ENCODE results near the gene FZD2.

The FZD2 gene

DNA sequence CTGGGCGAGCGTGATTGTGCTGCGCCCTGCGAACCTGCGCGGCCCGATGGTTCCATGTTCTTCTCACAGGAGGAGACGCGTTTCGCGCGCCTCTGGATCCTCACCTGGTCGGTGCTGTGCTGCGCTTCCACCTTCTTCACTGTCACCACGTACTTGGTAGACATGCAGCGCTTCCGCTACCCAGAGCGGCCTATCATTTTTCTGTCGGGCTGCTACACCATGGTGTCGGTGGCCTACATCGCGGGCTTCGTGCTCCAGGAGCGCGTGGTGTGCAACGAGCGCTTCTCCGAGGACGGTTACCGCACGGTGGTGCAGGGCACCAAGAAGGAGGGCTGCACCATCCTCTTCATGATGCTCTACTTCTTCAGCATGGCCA is 1.0 kb downstream of the FZD2 start:
- H3K4me1 ChIP-seq (ENCODE audit: control insufficient read depth, low read length) = peaks cover 12% of the 10 kb centered on the region

DNA sequence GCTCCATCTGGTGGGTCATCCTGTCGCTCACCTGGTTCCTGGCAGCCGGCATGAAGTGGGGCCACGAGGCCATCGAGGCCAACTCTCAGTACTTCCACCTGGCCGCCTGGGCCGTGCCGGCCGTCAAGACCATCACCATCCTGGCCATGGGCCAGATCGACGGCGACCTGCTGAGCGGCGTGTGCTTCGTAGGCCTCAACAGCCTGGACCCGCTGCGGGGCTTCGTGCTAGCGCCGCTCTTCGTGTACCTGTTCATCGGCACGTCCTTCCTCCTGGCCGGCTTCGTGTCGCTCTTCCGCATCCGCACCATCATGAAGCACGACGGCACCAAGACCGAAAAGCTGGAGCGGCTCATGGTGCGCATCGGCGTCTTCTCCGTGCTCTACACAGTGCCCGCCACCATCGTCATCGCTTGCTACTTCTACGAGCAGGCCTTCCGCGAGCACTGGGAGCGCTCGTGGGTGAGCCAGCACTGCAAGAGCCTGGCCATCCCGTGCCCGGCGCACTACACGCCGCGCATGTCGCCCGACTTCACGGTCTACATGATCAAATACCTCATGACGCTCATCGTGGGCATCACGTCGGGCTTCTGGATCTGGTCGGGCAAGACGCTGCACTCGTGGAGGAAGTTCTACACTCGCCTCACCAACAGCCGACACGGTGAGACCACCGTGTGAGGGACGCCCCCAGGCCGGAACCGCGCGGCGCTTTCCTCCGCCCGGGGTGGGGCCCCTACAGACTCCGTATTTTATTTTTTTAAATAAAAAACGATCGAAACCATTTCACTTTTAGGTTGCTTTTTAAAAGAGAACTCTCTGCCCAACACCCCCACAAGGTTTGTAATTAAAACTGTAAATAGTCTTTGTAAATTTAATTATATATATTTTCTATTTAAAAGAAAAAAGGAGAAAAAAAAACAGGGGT is 1.7 kb downstream of the FZD2 start:
- Histone ChIP-seq H3K4me1 (ENCODE audit: control insufficient read depth, low read length) (peaks cover 12% of the 10 kb centered on the region), H3K79me2 (ENCODE audit: control insufficient read depth, low read length) (no peaks in the 10 kb centered on the region), H3F3A (ENCODE audit: control insufficient read depth, insufficient read depth) (peaks cover 6% of the 10 kb centered on the region; the same call in 1 of the 2 replicates), H3K9me2 (replicated peaks; ENCODE audit: control insufficient read depth, low read length) (no peaks in the 10 kb centered on the region), H4K20me1 (ENCODE audit: control insufficient read depth, insufficient read depth, low read depth, low read length) (no peaks in the 10 kb centered on the region), H3K27ac (ENCODE audit: low read depth, low read length) (no peak overlapping the region), H3K4me2 (ENCODE audit: low read length) (no peak overlapping the region), H3K9me3 (ENCODE audit: control insufficient read depth, insufficient read depth, low read length) (no peaks in the 10 kb centered on the region), H3K4me3 (ENCODE audit: low read length) (no peak overlapping the region), H3K27me3 (ENCODE audit: control insufficient read depth, low read length) (no peaks in the 10 kb centered on the region), H3K36me3 (ENCODE audit: control insufficient read depth, low read length) (no peaks in the 10 kb centered on the region)
- TF ChIP-seq EZH2phosphoT487 (IDR thresholded peaks at IDR 0.05; ENCODE audit: borderline replicate concordance, low read length) = no peak
- TF ChIP-seq, protein P1, sequence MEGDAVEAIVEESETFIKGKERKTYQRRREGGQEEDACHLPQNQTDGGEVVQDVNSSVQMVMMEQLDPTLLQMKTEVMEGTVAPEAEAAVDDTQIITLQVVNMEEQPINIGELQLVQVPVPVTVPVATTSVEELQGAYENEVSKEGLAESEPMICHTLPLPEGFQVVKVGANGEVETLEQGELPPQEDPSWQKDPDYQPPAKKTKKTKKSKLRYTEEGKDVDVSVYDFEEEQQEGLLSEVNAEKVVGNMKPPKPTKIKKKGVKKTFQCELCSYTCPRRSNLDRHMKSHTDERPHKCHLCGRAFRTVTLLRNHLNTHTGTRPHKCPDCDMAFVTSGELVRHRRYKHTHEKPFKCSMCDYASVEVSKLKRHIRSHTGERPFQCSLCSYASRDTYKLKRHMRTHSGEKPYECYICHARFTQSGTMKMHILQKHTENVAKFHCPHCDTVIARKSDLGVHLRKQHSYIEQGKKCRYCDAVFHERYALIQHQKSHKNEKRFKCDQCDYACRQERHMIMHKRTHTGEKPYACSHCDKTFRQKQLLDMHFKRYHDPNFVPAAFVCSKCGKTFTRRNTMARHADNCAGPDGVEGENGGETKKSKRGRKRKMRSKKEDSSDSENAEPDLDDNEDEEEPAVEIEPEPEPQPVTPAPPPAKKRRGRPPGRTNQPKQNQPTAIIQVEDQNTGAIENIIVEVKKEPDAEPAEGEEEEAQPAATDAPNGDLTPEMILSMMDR (IDR thresholded peaks at IDR 0.05; ENCODE audit: low read depth, low read length, poor library complexity, severe bottlenecking) = no peak

More for the DNA sequence above, 1.0 kb downstream of the FZD2 start:
- Histone ChIP-seq H3F3A (ENCODE audit: control insufficient read depth, insufficient read depth) (peaks cover 6% of the 10 kb centered on the region; the same call in 1 of the 2 replicates), H3K9me3 (ENCODE audit: control insufficient read depth, insufficient read depth, low read length) (no peaks in the 10 kb centered on the region), H3K4me2 (ENCODE audit: low read length) (no peak overlapping the region), H3K4me3 (ENCODE audit: low read length) (no peak overlapping the region), H3K27me3 (ENCODE audit: control insufficient read depth, low read length) (no peaks in the 10 kb centered on the region), H3K36me3 (ENCODE audit: control insufficient read depth, low read length) (no peaks in the 10 kb centered on the region), H3K27ac (ENCODE audit: low read depth, low read length) (no peak overlapping the region), H3K79me2 (ENCODE audit: control insufficient read depth, low read length) (no peaks in the 10 kb centered on the region), H4K20me1 (ENCODE audit: control insufficient read depth, insufficient read depth, low read depth, low read length) (no peaks in the 10 kb centered on the region), H3K9me2 (replicated peaks; ENCODE audit: control insufficient read depth, low read length) (no peaks in the 10 kb centered on the region)
- TF ChIP-seq EZH2phosphoT487 (IDR thresholded peaks at IDR 0.05; ENCODE audit: borderline replicate concordance, low read length) = no peak
- TF ChIP-seq, protein P1 (IDR thresholded peaks at IDR 0.05; ENCODE audit: low read depth, low read length, poor library complexity, severe bottlenecking) = no peak

DNA sequence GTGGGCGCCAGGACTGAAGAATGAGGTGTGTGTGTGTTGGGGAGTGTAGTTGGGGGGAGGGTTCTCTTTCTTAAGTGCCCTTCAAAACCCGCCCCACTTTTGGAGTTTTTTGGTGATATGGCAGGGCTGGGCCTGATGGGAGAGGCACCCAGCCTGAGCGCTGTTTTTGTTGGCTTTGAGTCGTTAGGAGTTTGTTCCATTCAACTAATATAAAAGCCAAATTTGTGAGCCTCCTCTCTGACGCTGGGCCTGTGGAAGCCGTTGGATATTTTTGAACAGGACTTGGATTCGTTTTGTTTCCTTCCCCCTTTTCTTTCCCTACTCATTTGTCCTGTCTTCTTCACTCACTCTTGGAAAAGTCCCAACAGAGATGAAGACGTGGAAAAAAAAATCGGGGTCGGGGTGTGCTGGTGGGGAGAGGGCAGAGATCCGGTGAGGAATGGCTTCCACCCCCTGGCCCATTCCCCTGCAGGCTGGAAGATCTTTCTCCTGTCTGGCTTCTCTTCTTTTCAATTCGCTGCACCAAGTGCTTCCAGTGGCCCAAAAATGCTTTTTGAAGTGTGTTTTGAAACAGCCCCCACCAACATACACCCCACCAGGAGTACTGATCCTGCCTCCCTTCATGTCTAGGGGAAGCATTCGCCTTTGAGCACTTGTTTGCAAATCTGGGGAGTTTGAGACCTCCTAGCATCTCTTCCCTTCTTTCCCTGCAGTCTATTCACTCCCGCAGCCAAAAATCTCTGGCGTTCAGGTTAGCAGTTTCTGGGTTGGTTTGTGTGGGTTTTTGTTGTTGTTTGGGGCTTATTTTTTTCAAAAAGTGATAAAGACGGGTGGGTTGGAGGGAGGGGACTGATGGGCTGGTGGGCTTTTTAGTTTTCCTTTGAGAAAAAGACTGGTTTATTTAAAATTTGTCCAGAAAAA is 2.6 kb downstream of the FZD2 start:
- Histone ChIP-seq H4K20me1 (ENCODE audit: control insufficient read depth, insufficient read depth, low read depth, low read length) (no peaks in the 10 kb centered on the region), H3K9me3 (ENCODE audit: control insufficient read depth, insufficient read depth, low read length) (peaks cover 2% of the 10 kb centered on the region), H3K4me2 (ENCODE audit: low read length) (peak overlapping the region; percentile 19; the same call in 1 of the 2 replicates), H3K36me3 (ENCODE audit: control insufficient read depth, low read length) (no peaks in the 10 kb centered on the region), H3K4me1 (ENCODE audit: control insufficient read depth, low read length) (peaks cover 12% of the 10 kb centered on the region), H3K9me2 (replicated peaks; ENCODE audit: control insufficient read depth, low read length) (no peaks in the 10 kb centered on the region), H3K27me3 (ENCODE audit: control insufficient read depth, low read length) (no peaks in the 10 kb centered on the region), H3K4me3 (ENCODE audit: low read length) (no peak overlapping the region), H3K79me2 (ENCODE audit: control insufficient read depth, low read length) (no peaks in the 10 kb centered on the region), H3K27ac (ENCODE audit: low read depth, low read length) (no peak overlapping the region), H3F3A (ENCODE audit: control insufficient read depth, insufficient read depth) (peaks cover 3% of the 10 kb centered on the region; the same call in 1 of the 2 replicates)
- no peak for TF ChIP-seq EZH2phosphoT487 (IDR thresholded peaks at IDR 0.05; ENCODE audit: borderline replicate concordance, low read length)
- TF ChIP-seq, protein P1 (IDR thresholded peaks at IDR 0.05; ENCODE audit: low read depth, low read length, poor library complexity, severe bottlenecking) = no peak
